GM12878 (cell line): Measurements from ENCODE around the gene DUSP14.

ENCODE experiments used
- ATF3 ChIP-seq: IDR thresholded peaks from 2 replicates; pipeline ENCODE4 v1.6.1; 2011; ENCODE audit warnings: low read depth, mild to moderate bottlenecking, low read length, moderate library complexity, borderline replicate concordance; ENCODE audit errors: extremely low read depth
- CTCF ChIP-seq, 3 experiments: IDR thresholded peaks in 2 of 3; conservative IDR thresholded peaks in 1 of 3; 2 replicates each; pipeline ENCODE4 v1.5.1; 2011; ENCODE audit warnings: low read depth in 3 of 3, low read length in 3 of 3, mild to moderate bottlenecking in 3 of 3, control low read depth in 2 of 3, moderate library complexity in 2 of 3, inconsistent platforms in 1 of 3, mixed read lengths in 1 of 3; ENCODE audit not compliant: control insufficient read depth in 2 of 3, insufficient read depth in 1 of 3; ENCODE audit errors: extremely low read depth in 1 of 3
- ESRRA ChIP-seq: IDR thresholded peaks from 2 replicates; pipeline ENCODE4 v1.6.1; 2012; ENCODE audit warnings: mild to moderate bottlenecking, low read length, improper control_type of control experiment
- EZH2 ChIP-seq: IDR thresholded peaks from 2 replicates; pipeline ENCODE4 v1.6.1; 2012; ENCODE audit warnings: low read depth, mild to moderate bottlenecking, control low read depth, inconsistent platforms, low read length, borderline replicate concordance; ENCODE audit not compliant: control insufficient read depth
- IKZF1 ChIP-seq: fragments of 450-650 bp; conservative IDR thresholded peaks from 2 replicates; pipeline ENCODE4 v1.6.1; 2017; ENCODE audit warnings: antibody characterized with exemption, mild to moderate bottlenecking
- IKZF2 ChIP-seq, 2 experiments: fragments of 450-650 bp; IDR thresholded peaks; 2 replicates each; pipeline ENCODE4 v1.6.1; 2017; ENCODE audit warnings: mild to moderate bottlenecking in 2 of 2, moderate library complexity in 2 of 2
- POLR2AphosphoS5 ChIP-seq: IDR thresholded peaks from 2 replicates; pipeline ENCODE4 v1.6.1; 2011; ENCODE audit warnings: mild to moderate bottlenecking, low read length, inconsistent platforms
- SIX5 ChIP-seq: IDR thresholded peaks from 2 replicates; pipeline ENCODE4 v1.6.1; 2011; ENCODE audit warnings: mild to moderate bottlenecking, low read depth, low read length, moderate library complexity; ENCODE audit not compliant: severe bottlenecking
- YY1 ChIP-seq: IDR thresholded peaks from 2 replicates; pipeline ENCODE4 v1.6.1; 2011; ENCODE audit warnings: low read depth, mild to moderate bottlenecking, low read length
- ZNF274 ChIP-seq: IDR thresholded peaks from one replicate; pipeline ENCODE4 v1.8.0; 2011; ENCODE audit not compliant: insufficient read length, insufficient read depth

DNA sequence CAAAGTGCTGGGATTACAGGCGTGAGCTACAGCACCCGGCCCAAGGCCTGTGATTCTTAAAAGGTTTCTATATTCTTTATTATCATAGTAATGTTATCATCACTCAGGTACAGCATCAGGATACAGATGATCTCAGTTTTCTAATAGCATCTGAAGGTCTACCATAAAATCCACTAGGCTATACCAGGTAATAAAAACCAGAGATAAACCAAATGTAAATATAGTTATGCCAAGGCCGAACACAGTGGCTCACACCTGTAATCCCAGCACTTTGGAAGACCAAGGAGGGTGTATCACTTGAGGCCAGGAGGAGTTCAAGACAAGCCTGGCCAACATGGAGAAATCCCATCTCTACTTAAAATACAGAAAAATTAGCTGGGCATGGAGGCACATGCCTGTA lies 65.7 kb downstream of the DUSP14 start:
- TF ChIP-seq CTCF (IDR thresholded peaks at IDR 0.05 in 2 of 3, conservative IDR thresholded peaks at IDR 0.05 in 1 of 3; ENCODE audit: control insufficient read depth in 2 of 3, extremely low read depth in 1 of 3, insufficient read depth in 1 of 3, low read depth in 3 of 3, low read length in 3 of 3) (no peak), ATF3 (no peak), ESRRA (no peak), IKZF1 (no peak), YY1 (no peak), ZNF274 (no peak), EZH2 (no peak), IKZF2 (IDR thresholded peaks at IDR 0.05) (no peak), POLR2AphosphoS5 (no peak), SIX5 (no peak)
